RWPE1 (cell line): ENCODE measurements around the gene GRAMD2A.

ENCODE experiments used
- CTCF ChIA-PET: fragments of 350-600 bp; sonication (Branson Sonifier 250); formaldehyde crosslinking; extraction: SDS; loops from one replicate; lab custom pipeline; 2021; lab: Yijun Ruan, JAX
- POLR2A ChIA-PET: fragments of 400-600 bp; formaldehyde crosslinking; extraction: SDS; loops from one replicate; lab custom pipeline; 2020; ENCODE audit warnings: antibody characterized with exemption; ENCODE audit not compliant: low non-redundant PET; lab: Yijun Ruan, JAX
- DNase-seq: peaks from one replicate; pipeline ENCODE4 v3.0.0; 2012; ENCODE audit warnings: low spot score
- H3K27ac ChIP-seq: fragments of 450-650 bp; 2 replicates; pipeline ENCODE4 v1.5.1; 2017
- TF ChIP-seq, protein P1 (sequence below): fragments of 450-650 bp; conservative IDR thresholded peaks from 2 replicates; pipeline ENCODE4 v1.5.1; 2017; ENCODE audit warnings: low read depth, mild to moderate bottlenecking

Gene GRAMD2A

GRCh38 chr15:72118017-72118978 lies 79.3 kb downstream of the GRAMD2A start, which contains the start of the genes MYO9A and SENP8:
Gene MYO9A, minus strand, starts transcription at chr15:72118150. Its CDS starts 71,587 bp downstream, at chr15:72046563.
Gene SENP8, plus strand, starts transcription at chr15:72118403. Its CDS starts 21,221 bp downstream, at chr15:72139624.
- TF ChIP-seq, protein P1, sequence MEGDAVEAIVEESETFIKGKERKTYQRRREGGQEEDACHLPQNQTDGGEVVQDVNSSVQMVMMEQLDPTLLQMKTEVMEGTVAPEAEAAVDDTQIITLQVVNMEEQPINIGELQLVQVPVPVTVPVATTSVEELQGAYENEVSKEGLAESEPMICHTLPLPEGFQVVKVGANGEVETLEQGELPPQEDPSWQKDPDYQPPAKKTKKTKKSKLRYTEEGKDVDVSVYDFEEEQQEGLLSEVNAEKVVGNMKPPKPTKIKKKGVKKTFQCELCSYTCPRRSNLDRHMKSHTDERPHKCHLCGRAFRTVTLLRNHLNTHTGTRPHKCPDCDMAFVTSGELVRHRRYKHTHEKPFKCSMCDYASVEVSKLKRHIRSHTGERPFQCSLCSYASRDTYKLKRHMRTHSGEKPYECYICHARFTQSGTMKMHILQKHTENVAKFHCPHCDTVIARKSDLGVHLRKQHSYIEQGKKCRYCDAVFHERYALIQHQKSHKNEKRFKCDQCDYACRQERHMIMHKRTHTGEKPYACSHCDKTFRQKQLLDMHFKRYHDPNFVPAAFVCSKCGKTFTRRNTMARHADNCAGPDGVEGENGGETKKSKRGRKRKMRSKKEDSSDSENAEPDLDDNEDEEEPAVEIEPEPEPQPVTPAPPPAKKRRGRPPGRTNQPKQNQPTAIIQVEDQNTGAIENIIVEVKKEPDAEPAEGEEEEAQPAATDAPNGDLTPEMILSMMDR: 0 out of 2 replicates have a peak, but pooled peaks have one; percentile 8
- POLR2A ChIA-PET: interaction anchor here (0.7 to 1.2 kb wide), 3 partner anchors 37 to 122 kb away, joined by 3 to 4 read pairs (median 3); no protein-coding TSS in a partner anchor
- CTCF ChIA-PET: interaction anchor here (0.5 to 0.8 kb wide), 3 partner anchors 14 to 1549 kb away, joined by 3 to 4 read pairs (median 4); no protein-coding TSS in a partner anchor
- DNase-seq: peak; percentile 97
- peak within 1 kb of the TSS; percentile 97 for H3K27ac ChIP-seq

- peak overlapping the region; percentile 97 for H3K27ac ChIP-seq
- DNase-seq: peak; percentile 82
- TF ChIP-seq, protein P1: no peak
- ChIA-PET POLR2A (interaction anchor here (1.2 kb wide), 1 partner anchor 123 kb away, joined by 3 read pairs; no protein-coding TSS in a partner anchor), CTCF (interaction anchor here (0.6 kb wide), 1 partner anchor 1550 kb away, joined by 4 read pairs; no protein-coding TSS in a partner anchor)
These were observed 80.0 kb downstream of the GRAMD2A start for GRCh38 chr15:72117486-72118016.

DNA sequence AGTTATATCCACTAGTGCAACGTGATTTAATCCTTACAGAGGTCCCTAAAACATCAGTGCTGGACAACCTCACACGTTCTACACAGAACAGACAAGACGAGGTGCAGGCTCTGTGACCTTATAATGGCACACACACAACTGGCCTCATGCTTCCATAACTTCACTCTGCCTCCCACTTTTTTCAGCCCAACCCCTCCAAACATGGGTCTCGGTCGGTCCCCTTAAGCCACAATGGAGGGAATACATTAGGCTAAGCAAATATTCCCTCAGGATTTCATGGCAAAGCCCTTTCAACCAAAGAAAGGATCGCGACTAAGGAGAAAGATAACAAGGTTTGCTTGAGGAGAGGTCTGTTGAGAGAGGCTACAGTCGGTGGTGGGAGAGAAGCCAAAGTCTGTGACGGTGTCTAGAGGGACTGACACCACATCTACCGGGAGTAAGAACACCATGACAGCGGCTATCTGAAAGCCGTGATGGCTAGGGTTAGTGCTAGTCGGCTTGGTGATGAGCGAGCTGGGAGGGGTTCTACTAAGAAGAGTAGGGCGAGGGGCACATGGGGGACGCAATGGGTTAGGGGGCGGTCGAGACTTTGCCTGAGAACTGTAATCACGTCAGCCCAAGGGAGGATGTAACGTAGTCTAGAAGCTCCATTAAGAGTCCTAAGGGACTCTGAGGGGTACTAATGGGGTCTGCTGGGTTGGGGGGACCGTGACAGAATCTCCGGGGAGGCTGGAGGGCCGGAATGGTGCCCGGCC lies 80.7 kb downstream of the GRAMD2A start:
- TF ChIP-seq, protein P1: no peak
- peak; percentile 25 for DNase-seq
- ChIA-PET CTCF (no interaction called here), POLR2A (no interaction called here)
- peak overlapping the region; percentile 97 for H3K27ac ChIP-seq

GRCh38 chr15:72113347-72114031 lies 84.1 kb downstream of the GRAMD2A start:
- CTCF ChIA-PET: interaction anchor here (0.6 kb wide), 1 partner anchor 123 kb away, joined by 3 read pairs; no protein-coding TSS in a partner anchor
- H3K27ac ChIP-seq: no peak overlapping the region
- POLR2A ChIA-PET: no interaction called here
- TF ChIP-seq, protein P1: no peak
- DNase-seq: no peak

GRCh38 chr15:72112805-72113204 lies 84.8 kb downstream of the GRAMD2A start:
- TF ChIP-seq, protein P1: no peak
- DNase-seq: no peak
- H3K27ac ChIP-seq: no peak overlapping the region
- ChIA-PET CTCF (interaction anchor here (0.5 to 0.6 kb wide), 2 partner anchors 123 to 895 kb away, joined by 3 to 4 read pairs; no protein-coding TSS in a partner anchor), POLR2A (no interaction called here)
